Neural progenitor cell (in vitro differentiated cells): Measurements from ENCODE around the gene NLGN4X. TPM values are rescaled to one million over a fixed set of nuclear protein-coding genes. Genes with fewer than 3 reads are reported as not detected.

ENCODE experiments used
- DNase-seq: peaks from one replicate; pipeline ENCODE4 v3.0.0-alpha.2; 2016; ENCODE audit warnings: low spot score
- H2AFZ ChIP-seq: fragments of 200-600 bp; sonication (generic); replicated peaks from 2 replicates; pipeline ENCODE4 v1.6.1; 2016; ENCODE audit warnings: antibody characterized with exemption
- H3F3A ChIP-seq: fragments of 200-600 bp; sonication (generic); 2 replicates; pipeline ENCODE4 v1.6.1; 2016; ENCODE audit warnings: antibody characterized with exemption, low read depth
- H3K27ac ChIP-seq: fragments of 200-600 bp; sonication (generic); 2 replicates; pipeline ENCODE4 v1.5.1; 2016; ENCODE audit warnings: mild to moderate bottlenecking
- H3K27me3 ChIP-seq: fragments of 200-600 bp; sonication (generic); 2 replicates; pipeline ENCODE4 v1.6.1; 2016; ENCODE audit warnings: mild to moderate bottlenecking, moderate library complexity
- H3K36me3 ChIP-seq: fragments of 200-600 bp; sonication (generic); 2 replicates; pipeline ENCODE4 v1.5.1; 2016
- H3K4me1 ChIP-seq: fragments of 200-600 bp; sonication (generic); 2 replicates; pipeline ENCODE4 v1.6.1; 2016; ENCODE audit warnings: mixed run types
- H3K4me2 ChIP-seq: fragments of 200-600 bp; sonication (generic); 2 replicates; pipeline ENCODE4 v1.6.1; 2016
- H3K4me3 ChIP-seq: fragments of 200-600 bp; sonication (generic); 2 replicates; pipeline ENCODE4 v1.5.1; 2016
- H3K79me2 ChIP-seq: fragments of 200-600 bp; sonication (generic); 2 replicates; pipeline ENCODE4 v1.6.1; 2016; ENCODE audit warnings: low read depth
- H3K9ac ChIP-seq: fragments of 200-600 bp; sonication (generic); 2 replicates; pipeline ENCODE4 v1.6.1; 2016
- H3K9me3 ChIP-seq: fragments of 200-600 bp; sonication (generic); 2 replicates; pipeline ENCODE4 v1.5.1; 2016; ENCODE audit warnings: low read depth
- H4K20me1 ChIP-seq: fragments of 200-600 bp; sonication (generic); 2 replicates; pipeline ENCODE4 v1.6.1; 2016; ENCODE audit warnings: low read depth
- H3K27ac Mint-ChIP-seq: 3 replicates; pipeline ENCODE4 v1.8.0; 2021; ENCODE audit warnings: mixed read lengths
- H3K27me3 Mint-ChIP-seq: 2 replicates; pipeline ENCODE4 v1.8.0; 2022; ENCODE audit warnings: low read depth, mild to moderate bottlenecking, inconsistent platforms, moderate library complexity, mixed read lengths; ENCODE audit not compliant: insufficient read depth
- H3K36me3 Mint-ChIP-seq: 3 replicates; pipeline ENCODE4 v1.8.0; 2021; ENCODE audit warnings: mixed read lengths
- H3K4me1 Mint-ChIP-seq: 3 replicates; pipeline ENCODE4 v1.8.0; 2021; ENCODE audit warnings: mixed read lengths
- H3K4me3 Mint-ChIP-seq: 3 replicates; pipeline ENCODE4 v1.8.0; 2021; ENCODE audit warnings: mild to moderate bottlenecking, moderate library complexity, mixed read lengths
- H3K9me3 Mint-ChIP-seq: 3 replicates; pipeline ENCODE4 v1.8.0; 2020; ENCODE audit warnings: mixed read lengths
- CTCF ChIP-seq: fragments of 200-600 bp; sonication (generic); IDR thresholded peaks from 2 replicates; pipeline ENCODE4 v1.5.1; 2017; ENCODE audit warnings: antibody characterized with exemption, mild to moderate bottlenecking
- EZH2 ChIP-seq: fragments of 200-600 bp; sonication (generic); IDR thresholded peaks from 2 replicates; pipeline ENCODE4 v1.6.1; 2017; ENCODE audit warnings: antibody characterized with exemption, mild to moderate bottlenecking, moderate library complexity
- EZH2phosphoT487 ChIP-seq: fragments of 200-600 bp; sonication (generic); IDR thresholded peaks from 2 replicates; pipeline ENCODE4 v1.6.1; 2017; ENCODE audit warnings: antibody characterized with exemption
- total RNA-seq: library from RNA; depleted of rRNA; stranded (reverse); fragments of >200 nt; gene quantifications from 2 replicates; pipeline ENCODE4 v1.2.3, GENCODE V29; 2015; ENCODE audit warnings: low replicate concordance

NLGN4X gene
- total RNA-seq, 1 donor from 2014 or later: 10.1 TPM

- Histone ChIP-seq H3K36me3 (no peaks in the 10 kb centered on the region), H3K9ac (no peak overlapping the region), H3K27ac (no peak overlapping the region), H2AFZ (no peak overlapping the region), H3K9me3 (peaks cover 5% of the 10 kb centered on the region), H3K4me1 (peaks cover 3% of the 10 kb centered on the region), H3K4me2 (no peak overlapping the region), H3K79me2 (no peaks in the 10 kb centered on the region), H4K20me1 (no peaks in the 10 kb centered on the region), H3K4me3 (no peak overlapping the region), H3K27me3 (no peaks in the 10 kb centered on the region), H3F3A (no peaks in the 10 kb centered on the region)
- no peak for TF ChIP-seq CTCF
- TF ChIP-seq EZH2: no peak
- TF ChIP-seq EZH2phosphoT487: no peak
- H3K27ac Mint-ChIP-seq: no peak overlapping the region
- H3K9me3 Mint-ChIP-seq: peaks cover 5% of the 10 kb centered on the region
- DNase-seq: no peak
- no peak overlapping the region for H3K4me3 Mint-ChIP-seq
- peaks cover 4% of the 10 kb centered on the region for H3K4me1 Mint-ChIP-seq
- H3K27me3 Mint-ChIP-seq: no peaks in the 10 kb centered on the region
- peaks cover 18% of the 10 kb centered on the region for H3K36me3 Mint-ChIP-seq
These were observed 209.6 kb downstream of the NLGN4X start for GRCh38 chrX:6019076-6019475.

- Histone ChIP-seq H3K79me2 (no peaks in the 10 kb centered on the region), H3F3A (no peaks in the 10 kb centered on the region), H3K9me3 (peaks cover 5% of the 10 kb centered on the region), H3K4me1 (no peaks in the 10 kb centered on the region), H3K4me3 (no peak overlapping the region), H3K27ac (no peak overlapping the region), H3K36me3 (no peaks in the 10 kb centered on the region), H2AFZ (no peak overlapping the region), H3K4me2 (no peak overlapping the region), H4K20me1 (no peaks in the 10 kb centered on the region), H3K27me3 (no peaks in the 10 kb centered on the region), H3K9ac (no peak overlapping the region)
- TF ChIP-seq EZH2phosphoT487 (no peak), CTCF (no peak), EZH2 (no peak)
- no peak for DNase-seq
- H3K27me3 Mint-ChIP-seq: no peaks in the 10 kb centered on the region
- H3K36me3 Mint-ChIP-seq: peaks cover 14% of the 10 kb centered on the region
- no peak overlapping the region for H3K27ac Mint-ChIP-seq
- no peaks in the 10 kb centered on the region for H3K4me1 Mint-ChIP-seq
- no peak overlapping the region for H3K4me3 Mint-ChIP-seq
- H3K9me3 Mint-ChIP-seq: peaks cover 7% of the 10 kb centered on the region
These were observed 213.2 kb downstream of the NLGN4X start for GRCh38 chrX:6015423-6015822.

- Histone ChIP-seq H3K36me3 (no peaks in the 10 kb centered on the region), H3K27me3 (no peaks in the 10 kb centered on the region), H2AFZ (no peak overlapping the region), H4K20me1 (no peaks in the 10 kb centered on the region), H3K9me3 (no peaks in the 10 kb centered on the region), H3F3A (no peaks in the 10 kb centered on the region), H3K9ac (no peak overlapping the region), H3K4me3 (no peak overlapping the region), H3K27ac (no peak overlapping the region), H3K4me1 (no peaks in the 10 kb centered on the region), H3K4me2 (no peak overlapping the region), H3K79me2 (no peaks in the 10 kb centered on the region)
- no peak for DNase-seq
- H3K9me3 Mint-ChIP-seq: peaks cover 22% of the 10 kb centered on the region
- no peak overlapping the region for H3K27ac Mint-ChIP-seq
- no peaks in the 10 kb centered on the region for H3K27me3 Mint-ChIP-seq
- no peaks in the 10 kb centered on the region for H3K4me1 Mint-ChIP-seq
- peaks cover 25% of the 10 kb centered on the region for H3K36me3 Mint-ChIP-seq
- no peak overlapping the region for H3K4me3 Mint-ChIP-seq
- no peak for TF ChIP-seq CTCF
These were observed 216.3 kb downstream of the NLGN4X start for GRCh38 chrX:6012357-6012756.

GRCh38 chrX:6005856-6006255 is 222.8 kb downstream of the NLGN4X start:
- TF ChIP-seq EZH2 (no peak), CTCF (no peak), EZH2phosphoT487 (no peak)
- no peaks in the 10 kb centered on the region for H3F3A ChIP-seq
- DNase-seq: no peak
- H3K4me1 ChIP-seq: no peaks in the 10 kb centered on the region
- no peak overlapping the region for H3K27ac ChIP-seq
- H3K36me3 Mint-ChIP-seq: peaks cover 26% of the 10 kb centered on the region
- H3K9me3 Mint-ChIP-seq: peaks cover 18% of the 10 kb centered on the region
- H3K9me3 ChIP-seq: no peaks in the 10 kb centered on the region
- H3K4me2 ChIP-seq: no peak overlapping the region
- no peak overlapping the region for H3K9ac ChIP-seq
- no peaks in the 10 kb centered on the region for H3K27me3 Mint-ChIP-seq
- H3K4me1 Mint-ChIP-seq: peaks cover 4% of the 10 kb centered on the region
- H3K27ac Mint-ChIP-seq: no peak overlapping the region
- no peaks in the 10 kb centered on the region for H3K27me3 ChIP-seq
- H3K4me3 ChIP-seq: no peak overlapping the region
- no peak overlapping the region for H3K4me3 Mint-ChIP-seq
- no peaks in the 10 kb centered on the region for H3K79me2 ChIP-seq
- no peaks in the 10 kb centered on the region for H4K20me1 ChIP-seq
- no peak overlapping the region for H2AFZ ChIP-seq
- H3K36me3 ChIP-seq: no peaks in the 10 kb centered on the region
